ENCODE measurements around the gene NECAB2.

Gene NECAB2

DNA sequence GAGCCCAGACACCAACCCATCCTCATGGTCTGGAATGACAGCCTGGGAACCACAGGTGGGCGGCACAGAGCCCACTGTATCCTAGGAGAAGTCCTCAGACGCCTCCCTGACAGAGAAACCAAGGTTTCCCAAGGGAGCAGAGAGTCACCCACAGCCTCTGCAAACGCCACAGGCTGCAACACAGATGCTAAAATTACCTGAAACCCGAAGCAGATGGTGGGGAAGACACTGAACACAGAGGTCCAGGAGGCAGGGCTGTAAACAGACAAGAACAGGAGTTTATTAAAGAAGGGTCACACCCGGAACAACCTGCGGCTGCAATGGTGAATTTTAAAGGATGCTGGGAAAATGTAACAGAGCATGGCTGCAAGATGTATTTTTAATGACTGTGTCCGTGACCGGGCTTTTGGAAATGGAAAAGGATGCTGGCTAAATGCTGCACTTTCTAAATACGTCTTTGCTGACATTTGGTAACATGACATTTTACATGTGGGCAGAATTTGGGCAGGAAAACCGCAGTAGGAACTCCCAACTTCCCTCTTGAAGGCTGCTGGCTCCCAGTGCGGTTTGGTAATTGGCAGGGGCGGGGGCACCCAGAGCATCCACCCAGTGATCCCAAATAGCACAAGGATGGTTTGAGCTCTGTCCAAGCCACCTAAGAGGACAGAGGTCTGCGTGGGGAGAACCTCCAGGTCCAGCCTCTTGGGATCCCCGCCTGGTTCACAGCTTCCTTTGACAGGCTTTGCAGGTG is 61.4 kb downstream of the NECAB2 start:
- no peak for DNase-seq

DNA sequence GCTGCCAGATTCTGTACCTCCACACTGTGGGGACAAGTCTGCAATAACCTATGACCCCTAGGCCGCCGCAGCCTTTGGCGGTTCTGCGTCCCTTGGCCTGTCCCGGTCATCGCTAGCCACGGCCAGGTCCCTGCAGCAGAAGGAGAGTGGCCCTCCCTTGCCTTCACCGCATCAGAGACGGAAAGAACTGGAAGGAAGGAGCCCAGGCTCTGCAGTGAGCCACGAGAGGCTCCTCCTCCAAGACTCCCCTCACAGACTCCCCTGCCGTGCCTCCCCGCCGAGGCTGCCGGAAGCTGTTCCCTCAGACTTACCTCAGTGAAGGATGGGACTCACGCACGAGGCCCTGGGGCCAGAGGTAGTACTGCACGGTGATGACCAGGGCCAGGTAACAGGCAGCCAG is 63.5 kb downstream of the NECAB2 start:
- DNase-seq = no peak

DNA sequence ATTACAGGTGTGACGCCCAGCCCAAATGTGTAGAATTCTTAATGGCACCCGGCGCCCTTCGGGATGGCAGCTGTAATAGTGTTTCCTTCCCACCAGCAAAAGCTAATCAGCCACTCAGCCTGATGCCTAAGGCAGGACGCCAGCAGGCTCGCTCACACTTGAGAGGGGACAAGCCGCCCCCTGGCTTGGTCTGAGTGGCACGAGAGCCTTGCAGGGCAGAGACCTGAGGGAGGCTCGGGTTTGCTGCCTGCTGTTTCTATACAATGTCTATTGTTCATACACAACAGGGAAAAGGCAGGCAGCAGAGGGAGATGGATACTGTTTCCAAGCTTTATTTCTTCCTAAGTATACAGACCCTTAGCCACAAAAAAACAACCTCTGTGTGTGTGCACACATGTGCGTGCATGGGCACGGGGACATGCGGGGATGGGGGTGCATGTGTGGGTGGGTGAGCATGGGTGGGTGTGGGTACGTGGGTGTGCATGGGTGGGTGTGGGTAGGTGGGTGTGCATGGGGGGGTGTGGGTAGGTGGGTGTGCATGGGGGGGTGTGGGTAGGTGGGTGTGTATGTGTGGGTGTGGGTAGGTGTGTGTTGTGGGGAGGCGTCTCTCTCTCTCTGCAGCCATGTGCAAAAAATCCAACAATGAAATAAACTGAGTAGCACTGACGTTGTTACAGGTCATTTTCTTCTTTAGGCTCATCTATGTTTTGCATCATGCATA is 64.6 kb downstream of the NECAB2 start:
- DNase-seq = no peak

DNA sequence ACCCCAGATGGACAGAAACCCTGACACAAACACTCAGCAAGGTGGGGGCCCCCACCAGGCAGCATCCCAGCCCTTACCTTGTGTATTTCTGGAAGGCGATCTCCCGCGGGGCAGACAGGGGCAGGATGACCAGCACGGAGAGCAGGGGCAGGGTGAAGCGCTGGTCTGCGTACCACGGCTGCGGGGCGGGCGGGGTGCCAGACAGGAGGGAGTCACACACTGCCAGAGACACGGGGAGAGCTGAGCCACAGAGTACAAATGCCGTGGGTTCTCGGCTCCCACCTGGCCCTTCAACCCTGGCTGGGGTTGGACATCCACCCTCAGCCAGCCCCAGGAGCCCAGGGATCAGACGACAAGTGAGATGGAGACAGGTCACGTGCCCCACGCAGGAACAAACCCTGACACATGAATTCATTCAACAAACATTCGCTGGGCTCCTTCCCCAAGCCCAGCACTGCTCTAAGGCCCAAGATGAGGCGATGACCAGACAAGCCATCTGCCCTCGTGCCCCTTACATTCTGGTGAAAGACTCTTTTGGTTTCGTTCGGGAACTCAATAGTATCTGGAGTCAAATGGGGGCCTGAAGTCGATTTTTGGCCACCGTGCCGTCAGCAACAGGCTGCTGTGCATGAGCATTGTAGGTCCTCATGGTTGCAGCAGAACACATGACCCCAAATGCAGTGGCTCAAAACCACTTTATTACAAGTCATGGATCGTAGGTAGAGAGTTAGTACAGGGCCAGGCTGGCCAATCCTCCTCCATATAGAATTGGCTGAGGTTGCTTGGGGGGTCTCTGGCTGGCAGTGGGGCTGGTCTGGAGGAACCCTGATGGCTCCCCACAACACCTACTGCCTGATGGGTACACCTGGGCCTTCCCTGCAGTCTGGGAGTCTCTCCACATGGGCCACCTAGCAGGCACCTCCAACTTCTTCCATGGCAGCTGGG is 65.5 kb downstream of the NECAB2 start:
- no peak for DNase-seq

DNA sequence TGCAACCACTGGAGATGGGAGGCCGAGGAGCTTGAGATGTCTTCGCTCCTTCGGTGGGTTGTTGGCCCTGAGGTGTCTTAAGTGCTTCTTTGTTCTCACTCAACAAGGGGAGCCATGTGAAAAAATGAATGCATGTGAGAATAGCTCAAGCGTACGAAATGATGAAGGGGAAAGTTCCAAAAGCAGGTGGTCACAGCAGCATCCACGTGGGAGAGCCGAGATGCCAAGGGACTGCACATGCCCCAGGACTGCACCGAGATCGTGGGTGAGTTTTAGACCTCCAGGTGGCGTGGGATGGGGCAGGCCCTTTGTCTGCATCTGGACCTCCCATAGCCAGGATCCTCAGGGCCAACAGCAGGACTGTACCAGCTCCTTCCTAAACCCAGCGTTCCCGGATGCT is 66.5 kb downstream of the NECAB2 start:
- DNase-seq = no peak

DNA sequence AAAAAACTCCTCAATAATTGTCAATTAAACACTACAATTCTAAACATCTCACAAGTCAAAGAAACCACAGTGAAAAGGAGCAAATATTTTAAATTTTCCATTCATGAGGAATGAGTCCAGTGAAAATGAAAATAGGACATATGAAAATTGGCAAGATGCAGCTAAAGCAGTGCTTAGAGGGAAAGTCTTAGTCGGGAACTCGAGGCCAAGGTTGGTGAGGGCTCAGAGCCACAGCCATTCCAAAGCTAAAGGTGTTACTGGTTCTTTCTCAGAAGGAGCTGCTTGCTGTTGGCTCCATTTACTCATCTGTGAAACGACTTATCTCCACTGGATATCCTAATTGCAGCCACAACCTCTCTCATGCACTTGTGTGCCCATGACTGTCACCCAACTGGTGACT is 68.1 kb downstream of the NECAB2 start:
- DNase-seq = no peak

DNA sequence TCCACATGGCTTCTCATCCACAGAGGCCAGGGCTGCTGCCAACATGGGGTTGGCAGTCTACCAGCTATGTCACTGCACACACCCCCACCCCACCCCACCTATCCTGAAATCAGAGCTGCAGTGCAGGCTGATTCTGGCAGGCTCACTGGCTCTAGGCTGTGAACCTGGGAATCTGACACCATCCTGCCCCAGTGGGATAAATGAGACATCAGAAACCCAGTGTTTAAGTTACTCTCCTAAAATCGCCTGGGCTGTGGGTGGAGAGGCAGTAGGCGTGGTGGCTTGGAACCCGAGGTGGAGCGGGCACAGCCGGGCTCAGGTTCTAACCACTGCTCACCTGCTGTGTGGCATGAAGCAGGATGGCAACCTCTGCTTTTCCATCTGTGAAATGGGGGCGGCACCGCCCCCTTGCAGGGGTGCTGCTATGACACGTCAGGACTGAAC is 69.0 kb downstream of the NECAB2 start:
- no peak for DNase-seq

DNA sequence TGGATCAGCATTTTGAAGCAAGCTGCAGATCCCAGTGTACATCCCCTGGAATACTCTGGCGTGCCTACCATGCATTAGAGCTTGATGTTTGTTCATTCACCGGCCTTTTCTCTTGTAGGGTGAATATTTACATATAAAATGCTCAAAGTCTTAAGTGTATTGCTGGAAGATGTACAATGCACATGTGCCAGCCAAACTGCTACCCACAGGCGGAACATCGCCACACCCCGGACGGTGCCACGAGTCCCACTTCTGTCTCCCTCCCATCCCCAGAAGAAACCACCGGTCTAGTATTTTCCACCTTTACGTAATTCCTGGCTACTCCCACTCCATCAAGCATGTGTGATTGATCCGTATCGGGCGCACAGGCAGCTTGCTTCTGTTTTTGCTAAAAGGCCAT is 70.4 kb downstream of the NECAB2 start:
- DNase-seq = no peak

DNA sequence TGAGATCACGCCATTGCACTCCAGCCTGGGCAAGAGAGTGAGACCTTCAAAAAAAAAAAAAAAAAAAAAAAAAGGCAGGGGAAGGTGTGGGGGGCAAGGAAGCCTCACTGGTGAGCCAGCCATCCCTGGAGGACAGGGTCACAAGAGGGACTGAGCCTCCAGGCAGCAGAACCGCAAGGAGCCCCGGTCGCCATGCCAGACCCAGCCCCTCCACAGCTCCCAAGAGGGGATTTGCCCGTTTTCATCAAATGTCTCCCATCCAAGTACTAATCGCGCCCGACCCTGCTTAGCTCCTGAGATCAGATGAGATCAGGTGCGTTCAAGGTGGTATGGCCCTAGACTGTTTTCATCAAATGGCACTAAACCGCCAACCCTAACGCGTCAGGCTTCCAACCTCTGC is 71.7 kb downstream of the NECAB2 start:
- DNase-seq = no peak

DNA sequence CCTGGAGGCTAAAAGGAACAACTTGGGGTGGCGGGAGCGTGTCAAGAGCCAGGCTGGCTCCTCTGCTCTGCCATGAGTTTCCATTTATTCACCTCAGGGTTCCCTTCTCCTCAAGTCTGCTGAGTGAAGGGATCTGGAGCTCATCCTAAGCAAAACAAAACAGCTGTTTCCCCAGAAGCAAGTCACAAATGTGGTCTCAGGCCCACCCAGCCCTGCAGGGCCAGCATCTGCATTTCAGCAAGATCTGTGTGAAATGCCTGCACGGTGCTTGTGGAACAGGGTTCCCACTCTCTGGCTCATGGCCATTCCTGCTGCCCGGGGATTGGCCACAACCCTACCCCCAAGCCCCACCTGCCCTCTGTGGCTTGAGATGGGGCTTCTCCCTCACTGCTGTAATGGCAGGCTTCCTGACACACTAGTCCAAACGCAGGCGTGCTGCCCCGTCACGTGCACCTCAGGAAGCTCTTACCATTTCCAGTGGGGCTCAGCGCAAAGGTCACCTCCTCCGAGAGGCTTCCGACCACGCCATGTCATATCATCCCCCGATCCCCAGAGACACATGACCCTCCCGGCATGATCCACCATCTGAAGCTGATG is 72.3 kb downstream of the NECAB2 start:
- no peak for DNase-seq

DNA sequence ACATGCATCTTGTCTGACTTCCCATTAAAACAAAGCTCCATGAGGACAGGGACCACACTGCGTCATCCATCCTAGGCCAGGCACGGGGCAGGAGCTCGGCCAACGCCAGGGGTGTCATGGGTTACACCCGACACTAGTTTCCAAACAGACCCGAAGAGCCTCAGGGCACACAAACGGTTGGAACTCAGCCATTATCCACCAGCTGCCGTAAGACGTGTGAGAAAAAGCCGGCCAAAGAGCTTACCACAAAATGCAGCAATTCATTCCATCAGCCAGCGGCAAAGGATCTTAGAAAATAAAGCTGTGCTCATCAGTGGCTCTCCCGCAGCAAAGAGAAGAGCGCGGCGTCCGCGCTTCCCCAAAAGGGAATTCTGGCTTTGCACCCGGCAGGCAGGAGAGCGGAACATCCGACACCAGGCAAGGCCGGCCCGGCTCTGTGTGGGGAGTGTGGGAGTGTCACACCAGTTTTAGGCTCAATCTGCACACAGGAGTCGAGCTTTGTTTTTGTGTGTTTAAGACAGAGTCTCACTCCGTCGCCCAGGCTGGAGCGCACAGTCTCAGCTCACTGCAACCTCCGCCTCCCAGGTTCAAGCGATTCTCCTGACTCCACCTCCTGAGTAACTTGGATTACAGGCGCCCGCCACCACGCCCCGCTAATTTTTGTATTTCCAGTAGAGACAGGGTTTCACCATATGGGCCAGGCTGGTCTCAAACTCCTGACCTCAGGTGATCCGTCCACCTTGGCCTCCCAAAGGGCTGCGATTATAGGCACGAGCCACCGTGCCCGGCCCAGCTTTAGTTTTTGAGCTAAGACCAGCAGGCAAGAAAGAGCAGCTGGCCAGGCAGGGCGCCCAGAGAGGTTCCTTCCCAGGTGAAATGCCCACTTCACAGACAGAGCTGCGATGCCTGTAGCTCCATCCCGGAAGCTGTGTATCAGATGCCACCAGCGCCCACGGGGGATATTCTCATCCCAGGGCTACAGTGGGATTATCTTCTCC is 73.1 kb downstream of the NECAB2 start:
- DNase-seq = no peak

DNA sequence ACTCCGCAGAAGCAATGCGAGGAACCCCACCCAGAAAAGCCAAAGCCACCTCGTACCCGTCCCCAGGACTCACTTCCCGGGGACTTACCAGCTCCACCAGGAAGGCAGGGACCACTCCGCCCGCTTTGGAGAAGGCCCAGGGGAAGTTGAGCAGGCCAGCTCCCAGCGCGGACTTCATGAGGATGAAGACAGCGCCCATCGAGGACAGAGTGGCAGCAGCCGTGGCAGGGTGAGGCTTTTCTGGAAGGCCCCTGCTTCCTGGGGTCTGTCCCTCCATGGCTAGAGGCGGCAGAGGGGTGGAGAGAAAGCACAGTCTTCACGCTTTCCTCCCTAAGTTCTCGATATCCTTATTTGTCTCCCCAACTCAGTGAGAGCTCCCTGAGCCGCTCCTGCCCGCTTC is 73.8 kb downstream of the NECAB2 start:
- DNase-seq = no peak

DNA sequence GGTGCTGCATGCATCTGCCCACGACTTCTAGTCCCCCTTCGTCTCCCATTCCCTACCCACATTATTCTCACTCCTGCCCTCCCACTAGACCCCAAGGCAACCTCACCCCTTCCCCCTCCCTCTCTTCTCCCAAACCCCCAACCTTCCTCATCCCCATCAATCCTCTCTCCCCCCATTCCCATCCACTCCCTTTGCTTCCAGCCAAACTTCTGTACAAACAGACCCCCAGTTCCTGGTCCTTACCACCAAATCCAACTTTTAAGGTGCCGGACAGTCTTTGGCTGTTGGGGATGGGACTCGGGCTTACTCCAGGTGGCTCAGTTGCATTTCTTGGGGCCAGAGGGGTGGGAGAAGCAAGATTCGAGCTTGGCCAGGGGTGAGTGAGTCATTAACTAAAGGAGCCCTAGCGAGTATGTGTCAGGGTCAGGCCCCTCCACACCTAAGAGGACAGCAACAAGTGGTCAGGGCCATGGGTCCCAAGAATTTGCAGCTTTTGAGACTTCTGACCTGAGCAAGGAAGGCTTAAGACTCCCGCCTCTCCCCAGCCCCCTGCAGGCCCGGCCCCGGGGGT is 74.3 kb downstream of the NECAB2 start, which contains the start of gene SLC38A8:
TSS of gene SLC38A8 (minus strand) at position 488 of the 571 bp plus-strand sequence. CDS start 638 bp downstream, outside the sequence.
- DNase-seq = no peak

DNA sequence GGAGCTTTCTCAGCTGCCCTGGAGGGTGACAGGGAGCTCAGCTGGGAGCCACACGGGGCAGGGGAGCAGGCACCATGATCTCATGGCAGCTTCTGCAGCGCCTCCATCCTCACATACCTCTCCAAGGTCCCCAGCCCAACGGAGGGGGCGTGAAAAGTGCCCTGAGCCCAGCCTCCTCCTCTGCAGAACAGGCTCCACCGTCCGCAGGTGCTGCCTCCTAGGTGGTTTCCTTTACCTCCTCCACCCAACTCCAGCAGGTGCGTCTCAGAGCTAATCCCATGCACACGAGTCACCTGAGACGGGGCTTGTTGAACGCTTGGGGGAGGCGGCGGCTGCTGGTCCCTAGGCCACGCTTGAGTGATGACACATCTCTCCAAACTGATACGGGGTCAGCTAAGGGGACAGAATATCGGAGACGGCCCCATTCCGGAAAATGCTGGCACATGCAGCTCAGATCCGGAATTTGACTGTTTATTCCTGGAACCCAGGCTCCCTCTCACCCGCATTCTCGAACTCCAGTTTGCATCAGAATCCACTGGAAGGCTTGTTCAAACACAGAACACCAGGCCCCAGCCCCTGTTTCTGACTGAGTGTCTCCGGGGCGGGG is 74.9 kb downstream of the NECAB2 start:
- DNase-seq = no peak

DNA sequence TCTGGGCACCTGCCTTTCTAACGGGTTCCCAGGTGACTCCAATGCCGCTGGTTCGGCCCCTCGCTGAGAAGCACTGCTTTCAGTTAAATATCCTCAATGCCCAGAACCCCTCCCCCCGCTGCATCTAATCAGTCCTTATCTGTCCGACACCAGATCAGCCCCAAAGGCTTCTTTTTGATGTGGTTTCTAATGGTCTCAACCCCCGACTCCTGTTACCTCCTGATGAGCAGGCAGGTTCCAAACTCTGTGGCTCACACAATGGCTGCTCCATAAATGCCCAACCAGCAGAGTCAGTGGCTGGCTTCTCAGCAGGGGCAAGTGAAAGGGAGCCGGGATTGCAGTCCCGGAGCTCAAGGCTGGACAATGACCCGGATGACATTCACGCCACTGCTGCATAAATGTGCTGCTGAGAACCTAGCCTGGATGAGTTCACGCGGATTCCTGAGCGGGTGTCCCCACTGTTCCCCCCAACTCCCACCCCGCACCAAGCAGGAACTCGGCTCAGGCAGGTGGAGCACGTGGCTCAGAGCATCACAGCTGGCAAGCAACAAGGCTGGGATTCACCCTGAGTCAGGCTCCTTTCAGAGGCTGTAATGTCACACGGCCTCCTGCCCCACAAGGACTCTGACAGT is 75.6 kb downstream of the NECAB2 start:
- DNase-seq = no peak

DNA sequence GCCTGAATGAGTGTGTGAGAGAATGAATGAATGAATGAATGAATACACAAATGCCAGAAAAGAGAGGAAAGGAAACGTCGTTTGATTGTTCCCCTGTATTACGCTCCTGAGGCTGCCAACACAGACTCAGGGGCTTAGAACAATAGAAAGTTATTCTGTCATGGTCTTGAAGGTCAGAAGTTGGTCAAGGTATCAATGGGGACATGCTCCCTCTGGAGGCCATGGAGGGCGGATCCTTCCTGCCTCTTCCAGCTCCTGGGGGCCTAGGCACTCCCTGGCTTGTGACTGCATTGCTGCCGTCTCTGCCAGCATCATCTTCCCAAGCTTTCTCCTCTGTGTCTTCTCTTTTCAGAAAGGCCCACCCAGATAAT is 76.1 kb downstream of the NECAB2 start:
- DNase-seq = peak in 1 of 2 experiments; percentile 12

DNA sequence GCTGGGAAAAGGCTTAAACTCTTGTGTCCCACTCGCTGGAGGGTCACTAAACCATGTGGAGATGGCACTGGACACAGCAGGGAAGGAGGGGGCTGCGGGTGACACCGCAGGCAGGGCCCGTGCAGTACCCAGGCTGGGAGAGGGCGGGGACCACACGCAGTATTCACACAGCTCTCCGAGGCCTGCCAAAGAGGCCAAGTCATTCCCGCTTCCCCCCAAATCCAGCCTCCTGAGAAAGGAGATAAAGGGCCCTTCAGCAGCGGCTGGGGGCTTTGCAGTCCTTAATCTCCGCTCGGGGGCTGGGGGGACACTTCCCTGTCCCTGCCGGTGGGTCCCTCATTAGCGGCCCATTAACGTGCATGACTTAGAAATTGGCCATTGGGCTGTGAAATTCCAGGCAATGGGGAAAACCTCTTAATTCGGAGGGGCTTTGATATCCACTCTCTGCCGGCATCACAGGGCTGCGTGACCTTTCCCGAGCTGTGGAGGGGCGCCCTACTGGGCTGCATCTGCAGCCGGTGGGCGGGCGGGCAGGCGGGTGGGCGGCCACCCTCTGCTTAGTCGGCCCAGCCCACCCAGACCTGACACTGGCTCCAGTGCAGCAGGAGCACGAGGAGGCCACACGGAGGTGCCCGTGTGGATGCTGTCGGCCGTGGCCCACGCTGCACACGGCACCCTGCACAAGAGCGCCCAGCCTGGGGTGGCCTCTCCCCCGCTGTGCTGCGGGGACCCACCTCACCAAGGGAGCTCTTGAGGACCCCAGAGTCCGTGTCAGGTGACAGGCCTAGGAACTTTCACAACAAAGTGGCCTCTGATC is 77.2 kb downstream of the NECAB2 start:
- DNase-seq = no peak

DNA sequence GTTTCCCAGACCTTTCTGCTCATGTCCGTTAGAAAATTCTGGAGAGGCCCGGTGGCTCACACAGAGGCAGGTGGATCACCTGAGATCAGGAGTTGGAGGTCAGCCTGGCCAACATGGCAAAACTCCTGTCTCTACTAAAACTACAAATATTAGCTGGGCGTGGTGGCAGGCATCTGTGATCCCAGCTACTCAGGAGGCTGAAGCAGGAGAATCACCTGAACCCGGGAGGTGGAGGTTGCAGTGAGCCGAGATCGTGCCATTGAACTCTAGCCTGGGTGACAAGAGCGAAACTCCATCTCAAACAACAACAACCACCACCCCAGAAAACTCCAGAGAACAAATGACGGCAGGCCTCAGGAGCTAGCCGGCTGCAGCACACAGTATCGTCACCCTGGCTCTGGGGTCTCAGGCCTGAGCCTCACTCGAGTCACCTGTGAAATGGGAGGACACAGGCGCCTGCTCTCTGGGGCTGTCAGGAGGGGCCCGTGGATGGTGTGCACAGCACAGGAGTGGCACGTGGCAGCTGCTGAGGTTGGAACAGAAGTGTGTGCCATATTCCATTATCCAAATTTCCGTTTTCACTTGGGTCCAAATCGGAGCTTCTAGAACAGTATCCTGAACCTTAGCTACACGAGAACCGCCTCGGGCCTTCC is 77.9 kb downstream of the NECAB2 start:
- no peak for DNase-seq

DNA sequence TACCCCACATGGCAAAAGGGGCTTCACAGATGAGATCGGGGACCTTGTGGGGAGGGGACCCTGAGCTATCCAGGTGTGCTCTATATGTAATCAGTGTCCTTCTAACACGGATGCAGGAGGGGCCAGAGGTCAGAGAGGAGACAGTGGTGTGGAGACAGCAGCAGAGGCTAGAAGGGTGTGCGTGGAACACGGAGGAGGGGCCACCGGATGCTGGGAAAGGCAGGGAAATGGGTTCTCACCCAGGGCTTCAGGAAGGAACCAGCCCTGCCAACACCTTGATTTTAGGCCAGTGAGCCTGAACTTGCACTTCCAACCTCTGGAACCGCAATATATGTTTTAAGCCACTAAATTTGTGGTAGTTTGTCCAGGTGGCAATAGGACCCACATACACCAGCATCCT is 79.2 kb downstream of the NECAB2 start:
- no peak for DNase-seq
